SH-SY5Y (cell line): Measurements from ENCODE around the gene FAXDC2.

Experiments
- GATA2 ChIP-seq: IDR thresholded peaks from 2 replicates; pipeline ENCODE4 v1.6.1; 2011; ENCODE audit warnings: mild to moderate bottlenecking, low read depth, low read length
- GATA3 ChIP-seq: IDR thresholded peaks from 2 replicates; pipeline ENCODE4 v1.6.1; 2011; ENCODE audit warnings: low read depth, mild to moderate bottlenecking, low read length, moderate library complexity

DNA sequence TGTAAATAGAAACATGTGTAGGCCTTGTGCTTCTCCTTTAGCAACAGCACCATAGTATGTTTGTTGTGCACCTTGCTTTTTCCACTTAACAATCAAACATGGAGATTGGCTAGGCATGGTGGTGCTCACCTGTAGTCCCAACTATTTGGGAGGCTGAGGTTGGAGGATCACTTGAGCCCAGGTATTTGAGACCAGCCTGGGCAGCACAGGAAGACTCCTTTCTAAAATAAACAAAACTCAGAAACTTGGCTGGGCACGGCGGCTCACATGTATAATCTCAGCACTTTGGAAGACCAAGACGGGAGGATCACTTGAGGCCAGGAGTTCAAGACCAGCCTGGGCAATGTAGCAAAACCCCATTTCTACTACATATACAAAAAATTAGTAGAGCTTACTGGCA is 948 bp upstream of the FAXDC2 start:
- TF ChIP-seq GATA2 (no peak), GATA3 (no peak)
